ENCODE data around the gene RASGRP3.
A peak's percentile ranks its signal among the peaks of the same experiment; 100 is the strongest.

RASGRP3 gene

DNA sequence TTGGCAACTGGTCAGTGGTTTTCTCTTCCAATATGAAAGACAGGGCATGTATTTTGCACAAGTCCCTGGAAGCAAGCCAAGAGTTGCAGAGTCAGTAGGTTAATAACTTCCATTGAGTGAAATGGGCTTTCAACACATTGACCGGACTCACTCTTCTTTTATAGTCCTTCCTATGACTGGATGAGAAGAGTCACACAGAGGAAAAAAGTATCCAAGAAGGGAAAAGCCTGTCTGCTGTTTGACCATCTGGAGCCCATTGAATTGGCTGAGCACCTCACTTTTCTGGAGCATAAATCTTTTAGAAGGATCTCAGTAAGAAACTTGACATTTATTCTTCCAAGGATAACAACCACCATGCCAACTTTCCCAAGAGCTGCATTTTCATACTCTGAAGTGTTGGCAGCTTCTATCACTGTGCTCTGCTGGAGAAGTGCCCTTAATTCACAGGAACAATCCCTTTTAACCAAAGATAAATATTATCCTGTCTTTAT, 45.4 kb downstream of the RASGRP3 start:
- no peak overlapping the region for H3K4me3 ChIP-seq (ENCODE audit: low read depth, low read length)
- TF ChIP-seq CTCF (IDR thresholded peaks at IDR 0.05; ENCODE audit: borderline replicate concordance, insufficient read depth, low read depth, low read length): no peak

DNA sequence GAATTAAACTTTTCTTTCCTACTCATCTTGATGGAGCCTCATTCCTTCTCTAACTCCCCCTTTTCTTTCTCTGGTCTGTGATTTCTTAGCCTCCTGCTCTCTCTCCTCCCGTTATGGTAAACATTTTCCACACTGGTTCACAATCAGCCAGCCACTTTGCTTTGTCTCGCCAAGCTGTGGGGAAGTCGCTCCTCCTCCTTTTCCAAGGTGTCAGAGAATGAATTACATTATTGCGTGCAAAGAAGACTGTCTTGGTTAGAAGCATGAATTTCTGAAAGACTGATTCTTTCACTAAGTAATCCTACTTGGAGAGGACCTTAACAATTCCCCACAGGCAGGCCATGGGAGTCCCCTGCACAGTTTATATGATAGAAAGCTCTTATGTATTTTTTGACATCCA, 46.1 kb downstream of the RASGRP3 start:
- no peak overlapping the region for H3K4me3 ChIP-seq (ENCODE audit: low read depth, low read length)
- no peak for TF ChIP-seq CTCF (IDR thresholded peaks at IDR 0.05; ENCODE audit: borderline replicate concordance, insufficient read depth, low read depth, low read length)

DNA sequence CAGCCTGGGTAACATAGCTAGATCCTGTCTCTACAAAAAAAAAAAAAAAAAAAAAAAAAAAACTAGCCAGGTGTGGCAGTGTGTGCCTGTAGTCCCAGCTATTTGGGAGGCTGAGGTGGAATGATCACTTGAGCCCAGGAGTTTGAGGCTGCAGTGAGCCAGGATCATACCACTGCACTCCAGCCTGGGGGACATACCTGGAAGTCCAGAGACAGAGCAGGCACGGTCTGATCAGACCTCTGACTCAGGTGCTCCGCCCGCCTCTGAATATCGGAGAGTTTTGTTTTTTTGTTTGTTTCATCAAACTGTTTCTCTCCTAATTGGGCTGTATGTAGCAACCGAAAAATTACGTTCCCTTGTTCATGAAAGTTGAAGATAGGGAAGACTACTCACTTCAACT, 49.2 kb downstream of the RASGRP3 start:
- TF ChIP-seq CTCF (IDR thresholded peaks at IDR 0.05; ENCODE audit: borderline replicate concordance, insufficient read depth, low read depth, low read length): no peak
- H3K4me3 ChIP-seq (ENCODE audit: low read depth, low read length): no peak overlapping the region

DNA sequence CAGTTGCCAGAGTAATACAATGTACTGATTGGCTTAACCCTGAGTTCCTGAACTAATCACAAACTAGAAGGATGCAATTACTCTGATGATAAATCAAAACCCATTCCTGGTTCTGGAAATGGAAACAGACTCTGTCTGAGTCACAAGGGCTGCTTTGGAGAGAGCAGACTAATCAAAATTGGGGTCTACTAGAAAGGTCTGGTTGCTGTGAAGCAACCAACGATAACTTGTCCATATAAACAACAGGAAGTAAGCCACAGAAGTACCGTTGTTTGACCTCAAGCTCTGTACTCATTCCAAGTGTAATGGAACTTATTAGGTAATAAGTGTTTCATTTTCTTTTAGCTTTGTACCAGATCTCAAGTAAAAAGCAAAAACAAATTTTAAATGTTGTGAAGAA, 49.7 kb downstream of the RASGRP3 start:
- no peak for TF ChIP-seq CTCF (IDR thresholded peaks at IDR 0.05; ENCODE audit: borderline replicate concordance, insufficient read depth, low read depth, low read length)
- H3K4me3 ChIP-seq (ENCODE audit: low read depth, low read length): no peak overlapping the region

- no peak for TF ChIP-seq CTCF (IDR thresholded peaks at IDR 0.05; ENCODE audit: borderline replicate concordance, insufficient read depth, low read depth, low read length)
These were observed 50.5 kb downstream of the RASGRP3 start for GRCh38 chr2:33526921-33527320.

DNA sequence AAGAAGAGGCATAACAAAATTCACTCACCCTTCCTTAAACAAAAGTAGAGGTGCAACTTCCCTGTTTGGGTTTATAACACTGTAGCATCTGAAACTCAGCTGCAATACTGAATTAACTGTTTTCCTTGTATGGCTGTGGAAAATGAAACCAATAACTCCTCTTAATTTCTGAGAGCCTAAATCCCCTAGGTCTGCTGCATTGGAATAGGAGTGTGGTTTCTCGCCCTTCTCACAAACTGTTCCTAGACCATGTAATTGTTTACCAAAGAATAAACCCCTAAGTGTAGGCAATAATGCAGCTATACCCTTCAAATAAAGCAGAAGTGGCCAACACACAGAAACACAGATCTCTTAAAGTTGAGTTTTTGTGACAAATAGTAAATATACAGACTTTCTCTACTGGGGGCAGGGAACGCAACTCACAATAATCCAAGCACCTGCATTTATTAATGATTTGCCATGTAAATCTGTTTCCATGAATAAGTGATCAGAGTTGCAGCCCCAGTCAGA, 52.0 kb downstream of the RASGRP3 start:
- TF ChIP-seq CTCF (IDR thresholded peaks at IDR 0.05; ENCODE audit: borderline replicate concordance, insufficient read depth, low read depth, low read length): no peak
- no peak overlapping the region for H3K4me3 ChIP-seq (ENCODE audit: low read depth, low read length)

More at GRCh38 chr2:33526921-33527320, 50.5 kb downstream of the RASGRP3 start:
- no peak overlapping the region for H3K4me3 ChIP-seq (ENCODE audit: low read depth, low read length)

DNA sequence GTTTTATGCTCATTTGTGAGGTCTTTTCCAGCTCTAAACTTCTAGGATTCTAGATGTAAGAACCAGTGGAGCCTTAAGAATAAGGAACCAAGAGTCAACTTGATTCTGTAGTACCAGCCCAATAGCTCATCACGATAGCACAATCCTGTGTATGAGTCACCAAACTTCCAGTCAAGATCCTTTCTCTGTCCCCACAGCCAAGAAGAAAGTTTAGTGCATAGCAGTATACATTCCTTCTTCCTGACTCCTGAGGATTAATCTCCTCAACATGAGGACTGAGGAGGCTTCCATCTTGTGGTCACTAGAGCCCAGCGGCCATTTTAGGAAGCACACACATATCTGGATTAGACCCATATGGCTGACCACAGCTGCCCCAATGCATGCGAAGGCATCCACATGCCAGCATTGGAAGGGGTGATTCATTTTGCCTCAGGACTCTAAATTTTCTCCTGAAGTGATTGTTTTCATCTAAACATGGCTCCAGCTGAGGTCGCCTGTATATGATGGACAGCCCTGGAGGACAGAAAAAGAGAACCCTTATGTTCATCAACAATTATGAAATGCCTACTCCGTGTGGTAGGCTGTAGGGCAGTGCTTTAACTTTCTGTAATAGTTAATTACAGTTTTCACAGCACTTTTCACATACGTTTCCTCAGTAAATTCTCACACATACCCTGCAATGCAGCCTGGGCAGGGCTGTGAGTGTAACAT, 53.5 kb downstream of the RASGRP3 start:
- no peak overlapping the region for H3K4me3 ChIP-seq (ENCODE audit: low read depth, low read length)
- TF ChIP-seq CTCF (IDR thresholded peaks at IDR 0.05; ENCODE audit: borderline replicate concordance, insufficient read depth, low read depth, low read length): 0 out of 2 replicates have a peak, but pooled peaks have one; percentile 9

Data from GM12875 (cell line).